Stimulated activated CD4-positive, alpha-beta T cell treated with anti-CD3 and anti-CD28 coated beads, Interleukin-2, amount 100 ng/mL, for 4 hours (primary cell): ENCODE data around the gene PSMD2.

Experiments used
- DNase-seq: peaks from one replicate; pipeline ENCODE4 v3.0.0-alpha.2; 2020; ENCODE audit warnings: low read depth

Gene PSMD2

GRCh38 chr3:184357248-184358123 lies 58.4 kb downstream of the PSMD2 start:
- no peak for DNase-seq

DNA sequence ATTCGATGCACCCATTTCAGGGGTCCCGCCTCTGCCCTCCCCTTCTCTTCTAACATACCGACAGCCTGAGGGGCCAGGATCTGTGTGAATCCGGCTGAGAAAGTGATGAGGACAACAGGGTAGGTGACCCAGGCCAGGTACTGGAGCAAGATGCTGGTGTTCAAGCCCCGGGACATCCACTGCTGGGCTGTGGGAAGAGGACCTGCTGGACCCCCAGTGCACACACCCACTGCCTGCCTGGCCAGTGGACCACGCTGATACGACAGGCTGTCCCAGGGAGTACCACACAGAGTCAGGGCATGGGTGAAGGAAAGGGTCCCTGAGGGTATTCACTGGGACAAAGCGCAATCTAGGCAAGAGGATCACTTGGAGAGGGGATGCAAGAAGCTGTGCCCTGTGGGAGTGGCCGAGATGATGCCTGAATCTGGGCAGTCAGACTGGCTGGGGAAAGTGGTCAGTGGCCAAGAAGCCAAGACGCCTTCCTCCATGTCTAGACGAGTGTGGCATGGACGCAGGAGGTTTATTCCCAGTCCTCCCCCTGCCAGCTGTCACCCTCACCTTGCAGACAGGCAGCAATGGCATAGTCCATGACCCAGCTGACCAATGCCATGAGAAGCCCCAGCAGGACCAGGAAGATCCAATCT lies 59.2 kb downstream of the PSMD2 start:
- DNase-seq, result no peak
